ENCODE measurements around the gene TSPAN19. TPM values are rescaled to one million over a fixed set of nuclear protein-coding genes. Genes with fewer than 3 reads are reported as not detected.

TSPAN19 gene
- polyA plus RNA-seq, 1 donor (not counting 4 experiments of a cell fraction or from before 2014, with no cell fraction given), result 0.05 TPM

- no peak for FAIRE-seq
- dilution Hi-C loops (cut with MboI; ENCODE audit: extremely low pct_ligation_motif_present, low sequenced_read_pairs), result no loop called here
Measured at GRCh38 chr12:84982888-84983287, 53.2 kb downstream of the TSPAN19 start.

DNA sequence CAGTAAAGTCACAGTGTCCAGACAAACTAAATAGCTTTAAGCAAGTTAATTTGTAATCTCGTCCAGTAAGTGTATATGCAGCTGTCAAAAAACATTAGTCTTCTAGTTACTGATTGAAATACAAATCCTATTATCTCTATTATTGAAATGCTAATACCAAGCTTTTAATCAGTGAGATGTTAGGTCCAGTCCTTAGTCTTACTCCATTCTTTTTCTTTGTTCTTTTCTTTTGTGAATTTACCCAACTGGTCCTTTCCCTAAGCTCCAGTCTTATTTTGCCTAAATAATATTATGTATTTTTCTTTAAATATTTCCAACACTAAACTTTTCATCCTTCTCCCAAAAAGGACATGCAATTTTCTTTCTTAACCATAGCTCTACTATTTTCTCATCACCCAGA is 57.2 kb downstream of the TSPAN19 start:
- no peaks in the 10 kb centered on the region for H3K9me3 ChIP-seq (ENCODE audit: control insufficient read depth, low read depth, low read length)
- DNase-seq (ENCODE audit: low read depth, low spot score) (no peak), FAIRE-seq (no peak)
- no peaks in the 10 kb centered on the region for H3K9me1 ChIP-seq (ENCODE audit: control insufficient read depth, extremely low read depth, insufficient read depth, low read length)
- H2AFZ ChIP-seq (ENCODE audit: control insufficient read depth, low read length), result no peak overlapping the region
- no peaks in the 10 kb centered on the region for H3K27me3 ChIP-seq (ENCODE audit: control insufficient read depth, extremely low read depth, insufficient read depth, low read length)
- H3K36me3 ChIP-seq (ENCODE audit: control insufficient read depth in 2 of 2, extremely low read depth in 1 of 2, insufficient read depth in 2 of 2, low read length in 2 of 2), result no peaks in the 10 kb centered on the region
- H3K79me2 ChIP-seq (ENCODE audit: control insufficient read depth, insufficient read depth, low read length), result no peaks in the 10 kb centered on the region
- no peak overlapping the region for H3K4me3 ChIP-seq (ENCODE audit: control insufficient read depth in 2 of 3, extremely low read depth in 1 of 3, insufficient read depth in 2 of 3, low read depth in 1 of 3, low read length in 3 of 3)
- dilution Hi-C loops (cut with MboI; ENCODE audit: extremely low pct_ligation_motif_present, low sequenced_read_pairs), result no loop called here
- H3K9ac ChIP-seq (ENCODE audit: control insufficient read depth, extremely low read depth, insufficient read depth, low read length), result no peak overlapping the region
- H3K4me1 ChIP-seq (ENCODE audit: control insufficient read depth, extremely low read depth, insufficient read depth, low read length), result no peaks in the 10 kb centered on the region
- no peak overlapping the region for H3K27ac ChIP-seq (ENCODE audit: control insufficient read depth, insufficient read depth, low read length)
- no peak for TF ChIP-seq EZH2 (IDR thresholded peaks at IDR 0.05; ENCODE audit: low read length)
- TF ChIP-seq, protein P1, sequence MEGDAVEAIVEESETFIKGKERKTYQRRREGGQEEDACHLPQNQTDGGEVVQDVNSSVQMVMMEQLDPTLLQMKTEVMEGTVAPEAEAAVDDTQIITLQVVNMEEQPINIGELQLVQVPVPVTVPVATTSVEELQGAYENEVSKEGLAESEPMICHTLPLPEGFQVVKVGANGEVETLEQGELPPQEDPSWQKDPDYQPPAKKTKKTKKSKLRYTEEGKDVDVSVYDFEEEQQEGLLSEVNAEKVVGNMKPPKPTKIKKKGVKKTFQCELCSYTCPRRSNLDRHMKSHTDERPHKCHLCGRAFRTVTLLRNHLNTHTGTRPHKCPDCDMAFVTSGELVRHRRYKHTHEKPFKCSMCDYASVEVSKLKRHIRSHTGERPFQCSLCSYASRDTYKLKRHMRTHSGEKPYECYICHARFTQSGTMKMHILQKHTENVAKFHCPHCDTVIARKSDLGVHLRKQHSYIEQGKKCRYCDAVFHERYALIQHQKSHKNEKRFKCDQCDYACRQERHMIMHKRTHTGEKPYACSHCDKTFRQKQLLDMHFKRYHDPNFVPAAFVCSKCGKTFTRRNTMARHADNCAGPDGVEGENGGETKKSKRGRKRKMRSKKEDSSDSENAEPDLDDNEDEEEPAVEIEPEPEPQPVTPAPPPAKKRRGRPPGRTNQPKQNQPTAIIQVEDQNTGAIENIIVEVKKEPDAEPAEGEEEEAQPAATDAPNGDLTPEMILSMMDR (optimal IDR thresholded peaks at IDR 0.05 in 1 of 3, IDR thresholded peaks at IDR 0.05 in 1 of 3, conservative IDR thresholded peaks at IDR 0.05 in 1 of 3; ENCODE audit: extremely low read depth in 1 of 3, insufficient read depth in 2 of 3, low read length in 3 of 3), result no peak
- no peak overlapping the region for H3K4me2 ChIP-seq (ENCODE audit: control insufficient read depth, extremely low read depth, insufficient read depth, low read depth, low read length)
- H4K20me1 ChIP-seq (ENCODE audit: control insufficient read depth, extremely low read depth, insufficient read depth, low read length), result no peaks in the 10 kb centered on the region

More at GRCh38 chr12:84982888-84983287, 53.2 kb downstream of the TSPAN19 start:
- Histone ChIP-seq H3K27ac (ENCODE audit: control insufficient read depth, insufficient read depth, low read length) (no peak overlapping the region), H3K9me1 (ENCODE audit: control insufficient read depth, extremely low read depth, insufficient read depth, low read length) (no peaks in the 10 kb centered on the region), H3K4me3 (ENCODE audit: control insufficient read depth in 2 of 3, extremely low read depth in 1 of 3, insufficient read depth in 2 of 3, low read depth in 1 of 3, low read length in 3 of 3) (no peak overlapping the region), H3K27me3 (ENCODE audit: control insufficient read depth, extremely low read depth, insufficient read depth, low read length) (no peaks in the 10 kb centered on the region), H3K79me2 (ENCODE audit: control insufficient read depth, insufficient read depth, low read length) (no peaks in the 10 kb centered on the region), H3K36me3 (ENCODE audit: control insufficient read depth in 2 of 2, extremely low read depth in 1 of 2, insufficient read depth in 2 of 2, low read length in 2 of 2) (no peaks in the 10 kb centered on the region), H4K20me1 (ENCODE audit: control insufficient read depth, extremely low read depth, insufficient read depth, low read length) (no peaks in the 10 kb centered on the region), H3K4me1 (ENCODE audit: control insufficient read depth, extremely low read depth, insufficient read depth, low read length) (no peaks in the 10 kb centered on the region), H2AFZ (ENCODE audit: control insufficient read depth, low read length) (no peak overlapping the region), H3K9me3 (ENCODE audit: control insufficient read depth, low read depth, low read length) (no peaks in the 10 kb centered on the region), H3K9ac (ENCODE audit: control insufficient read depth, extremely low read depth, insufficient read depth, low read length) (no peak overlapping the region), H3K4me2 (ENCODE audit: control insufficient read depth, extremely low read depth, insufficient read depth, low read depth, low read length) (no peak overlapping the region)
- TF ChIP-seq, protein P1 (optimal IDR thresholded peaks at IDR 0.05 in 1 of 3, IDR thresholded peaks at IDR 0.05 in 1 of 3, conservative IDR thresholded peaks at IDR 0.05 in 1 of 3; ENCODE audit: extremely low read depth in 1 of 3, insufficient read depth in 2 of 3, low read length in 3 of 3), result no peak
- no peak for TF ChIP-seq EZH2 (IDR thresholded peaks at IDR 0.05; ENCODE audit: low read length)
- DNase-seq (ENCODE audit: low read depth, low spot score), result no peak

Measured in keratinocyte (primary cell).